GM21529 (cell line): ENCODE measurements around the gene GPC5.

Experiments
- ATAC-seq: cut with Tn5 transposase; IDR thresholded peaks from one replicate; pipeline ENCODE4 v1.9.1; 2021; ENCODE audit not compliant: unreplicated experiment

GPC5 gene

GRCh38 chr13:92589955-92590354 lies 1191.5 kb downstream of the GPC5 start:
- no peak for ATAC-seq

- no peak for ATAC-seq
These were observed 1192.1 kb downstream of the GPC5 start for GRCh38 chr13:92590503-92590908.

- ATAC-seq: no peak
These were observed 1192.7 kb downstream of the GPC5 start for GRCh38 chr13:92591117-92591516.

GRCh38 chr13:92592757-92593156 lies 1194.3 kb downstream of the GPC5 start:
- ATAC-seq: no peak

GRCh38 chr13:92602560-92602959 lies 1204.1 kb downstream of the GPC5 start:
- ATAC-seq: no peak

DNA sequence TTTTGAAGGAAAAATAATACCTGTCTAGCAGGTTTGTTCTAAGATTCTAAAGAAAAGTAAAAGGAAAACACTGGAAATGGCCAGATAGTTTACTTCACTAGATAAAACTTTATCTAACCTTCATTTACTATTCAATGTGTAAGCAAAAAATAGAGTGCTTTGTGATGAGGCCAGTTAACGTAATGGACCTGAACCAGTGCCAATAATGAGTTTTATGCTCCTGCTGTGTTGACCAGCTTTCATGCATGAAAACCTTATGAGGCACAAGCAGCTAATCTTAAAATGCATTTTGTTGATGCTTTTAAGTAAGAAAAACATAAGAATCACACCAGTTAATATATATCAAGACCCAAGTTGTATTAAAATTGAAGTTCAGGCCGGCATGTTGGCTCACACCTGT lies 1211.0 kb downstream of the GPC5 start:
- no peak for ATAC-seq

DNA sequence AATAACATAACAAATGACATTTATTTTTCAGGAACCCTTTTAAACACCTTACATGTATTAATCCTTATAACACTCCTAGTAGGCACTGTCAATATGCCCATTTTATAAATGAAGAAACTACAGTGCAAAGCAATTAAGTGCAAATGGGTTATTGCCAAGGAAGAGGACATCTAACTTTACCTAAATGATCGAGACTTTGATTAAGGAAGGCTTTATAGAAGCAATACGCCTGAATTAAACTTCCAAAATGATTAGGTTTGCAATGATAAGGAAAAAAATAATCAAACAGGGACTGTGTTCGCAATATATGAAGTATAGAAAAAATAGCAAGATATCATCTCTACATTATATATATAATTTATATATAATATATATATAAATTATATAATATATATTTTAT lies 1214.5 kb downstream of the GPC5 start:
- no peak for ATAC-seq

DNA sequence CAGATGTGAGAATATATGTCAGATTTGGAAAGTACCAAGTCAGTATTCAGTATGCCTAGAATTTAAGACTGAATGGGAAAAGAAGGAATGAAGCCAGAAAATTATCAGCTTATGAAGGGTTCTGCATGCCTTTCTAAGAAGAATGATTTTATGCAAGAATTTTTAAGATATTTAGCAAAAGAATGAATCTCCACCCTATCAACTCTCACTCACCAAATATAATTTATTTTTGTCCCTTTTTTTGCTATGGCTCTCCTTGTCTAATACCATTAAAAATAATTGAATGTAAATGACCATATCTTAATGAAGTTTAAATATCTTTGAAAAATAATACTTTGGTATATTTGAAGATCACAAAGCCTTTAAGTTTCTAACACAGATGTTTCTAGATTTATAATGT lies 1215.5 kb downstream of the GPC5 start:
- no peak for ATAC-seq

DNA sequence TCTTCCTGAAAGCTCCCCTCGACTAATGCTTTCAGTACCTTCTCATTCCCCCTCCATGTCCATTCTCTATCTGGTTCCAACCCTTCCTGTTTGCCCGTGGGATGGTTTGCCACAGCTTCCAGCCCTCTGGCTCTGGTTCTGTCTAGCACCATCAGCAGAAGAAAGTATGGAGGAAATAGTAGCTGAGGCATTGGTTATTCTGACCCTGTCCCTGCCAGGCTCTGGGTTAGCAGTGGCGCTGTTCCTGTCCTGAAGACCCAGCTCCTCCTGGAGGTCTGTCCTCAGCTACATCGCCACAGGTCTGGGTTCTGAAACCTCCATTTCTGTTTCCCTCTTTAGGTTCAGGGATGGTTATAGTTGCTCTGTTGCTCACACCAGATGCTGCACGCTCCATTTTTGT lies 1223.6 kb downstream of the GPC5 start:
- no peak for ATAC-seq

GRCh38 chr13:92622905-92623304 lies 1224.5 kb downstream of the GPC5 start:
- ATAC-seq: no peak

DNA sequence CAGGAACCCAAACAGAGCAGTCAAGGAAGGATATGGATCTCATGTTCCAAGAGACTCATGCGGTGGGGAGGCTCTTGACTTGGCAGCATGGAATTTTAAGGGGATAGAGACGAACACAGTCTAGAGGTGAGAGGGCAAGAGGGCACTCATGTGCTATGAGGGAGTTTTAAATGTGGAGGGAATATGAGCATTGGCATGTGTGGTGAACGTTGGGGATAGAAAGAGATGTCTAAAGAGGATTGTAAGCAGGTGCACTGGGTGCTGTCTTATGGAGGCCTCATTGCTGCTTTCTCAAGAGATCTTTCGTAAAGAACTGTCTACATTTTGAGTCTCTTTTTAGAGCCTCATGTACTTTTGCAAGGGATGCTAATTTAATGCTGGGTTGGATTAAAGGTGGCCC lies 1227.9 kb downstream of the GPC5 start:
- ATAC-seq: no peak

DNA sequence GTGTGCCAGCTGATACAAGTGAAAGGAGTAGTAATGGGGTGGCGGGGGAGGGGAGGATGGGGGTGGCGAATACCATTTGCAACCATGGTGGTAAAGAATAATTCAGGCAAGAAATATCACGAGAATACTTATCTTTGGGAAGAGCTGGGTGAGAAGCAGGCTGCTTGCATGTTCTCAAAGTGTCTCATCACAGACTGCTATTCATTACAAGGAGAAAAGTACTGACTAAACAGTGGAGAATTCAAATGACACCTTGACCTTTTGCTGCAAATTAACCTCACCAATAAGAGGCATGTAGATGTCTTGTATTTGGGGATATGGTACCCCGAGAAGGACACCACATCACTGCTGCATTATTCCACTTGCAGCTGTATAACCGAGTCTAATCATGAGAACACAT lies 1242.5 kb downstream of the GPC5 start:
- ATAC-seq: no peak

DNA sequence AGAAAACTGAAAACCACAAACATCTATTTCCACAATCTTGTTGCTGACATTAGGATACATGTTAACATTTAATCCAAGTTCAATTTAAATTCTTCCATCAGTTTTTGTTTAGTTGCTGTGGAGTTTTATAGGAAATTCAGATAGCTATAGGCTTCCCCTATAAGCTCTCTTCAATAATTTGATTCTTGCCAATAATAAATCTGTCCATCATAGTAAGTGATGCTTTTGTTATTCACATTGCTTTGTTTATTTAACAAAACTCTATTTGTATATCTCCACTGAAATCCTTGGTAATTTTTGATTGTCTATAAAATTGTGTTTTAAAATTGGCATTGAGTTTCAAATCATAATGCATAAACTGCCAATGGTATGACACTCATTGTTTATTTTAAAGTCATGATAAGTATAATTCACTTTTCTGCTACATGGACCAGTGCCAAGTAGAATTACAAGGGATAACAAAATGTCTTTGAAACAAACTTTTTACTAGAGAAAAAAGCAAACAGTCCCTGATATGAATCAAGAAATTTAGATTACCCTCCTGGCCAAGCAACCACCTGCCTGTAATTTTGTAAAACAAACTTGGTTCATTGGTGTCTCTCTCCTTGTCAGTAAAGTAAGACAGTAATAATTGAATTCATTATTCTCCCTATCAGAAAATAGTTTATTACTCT lies 1250.9 kb downstream of the GPC5 start:
- ATAC-seq: no peak

DNA sequence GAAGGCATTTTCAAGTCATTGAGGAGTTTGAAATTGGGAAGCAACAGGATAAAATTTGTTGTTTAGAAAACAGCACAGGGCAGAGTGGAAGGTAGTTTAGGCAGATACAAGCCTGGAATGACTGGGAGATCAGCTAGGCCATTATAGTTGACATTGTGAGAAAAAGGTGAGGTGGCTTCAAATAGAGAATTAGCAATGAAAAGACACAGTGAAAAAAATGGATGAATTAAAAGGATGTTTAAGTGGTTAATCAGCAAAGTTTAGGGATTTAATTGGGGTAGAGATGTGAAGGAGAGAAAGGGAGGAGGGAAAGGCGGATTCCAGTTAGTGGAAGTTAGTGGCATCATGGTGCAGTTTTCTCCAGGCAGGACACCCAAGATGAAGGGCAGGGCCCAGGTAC lies 1257.7 kb downstream of the GPC5 start:
- ATAC-seq: no peak

- ATAC-seq: no peak
These were observed 1258.2 kb downstream of the GPC5 start for GRCh38 chr13:92656648-92657047.

DNA sequence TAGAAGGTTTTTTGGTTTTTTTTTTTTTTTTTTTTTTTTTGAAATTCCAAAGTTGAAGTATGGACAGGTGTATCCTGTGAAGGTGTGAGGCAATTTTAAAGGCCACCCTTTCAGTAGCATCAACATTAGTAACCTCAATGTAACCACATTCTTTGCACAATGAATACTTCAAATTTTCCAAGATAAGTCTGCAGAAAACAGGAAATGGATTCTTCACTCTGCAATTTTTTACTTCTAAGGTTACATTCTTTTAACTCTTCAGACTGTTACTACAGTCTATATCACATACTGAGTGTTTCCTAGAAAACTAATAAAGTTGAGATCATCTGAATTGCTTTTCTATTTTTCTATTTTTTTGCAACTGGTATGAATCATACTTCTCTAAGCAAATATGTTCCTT lies 1259.1 kb downstream of the GPC5 start:
- ATAC-seq: no peak

- no peak for ATAC-seq
These were observed 1259.9 kb downstream of the GPC5 start for GRCh38 chr13:92658293-92658692.

DNA sequence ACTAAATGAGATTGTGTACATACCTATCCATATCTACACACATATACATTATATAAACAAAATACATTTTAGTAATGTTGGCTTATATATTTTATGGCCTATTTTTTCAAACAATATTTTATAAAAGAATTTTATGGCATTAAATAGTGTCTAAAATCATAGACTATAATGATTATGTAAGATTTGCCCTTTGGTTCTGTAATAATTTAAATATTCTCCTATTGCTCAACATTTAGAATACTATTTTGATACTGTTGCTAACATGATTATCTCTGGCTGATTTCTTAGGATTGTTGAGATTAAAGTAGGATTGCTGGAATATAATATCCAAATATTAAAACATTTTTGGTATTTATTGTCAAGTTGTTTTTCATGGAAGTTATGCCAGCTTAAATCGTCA lies 1263.0 kb downstream of the GPC5 start:
- ATAC-seq: no peak

DNA sequence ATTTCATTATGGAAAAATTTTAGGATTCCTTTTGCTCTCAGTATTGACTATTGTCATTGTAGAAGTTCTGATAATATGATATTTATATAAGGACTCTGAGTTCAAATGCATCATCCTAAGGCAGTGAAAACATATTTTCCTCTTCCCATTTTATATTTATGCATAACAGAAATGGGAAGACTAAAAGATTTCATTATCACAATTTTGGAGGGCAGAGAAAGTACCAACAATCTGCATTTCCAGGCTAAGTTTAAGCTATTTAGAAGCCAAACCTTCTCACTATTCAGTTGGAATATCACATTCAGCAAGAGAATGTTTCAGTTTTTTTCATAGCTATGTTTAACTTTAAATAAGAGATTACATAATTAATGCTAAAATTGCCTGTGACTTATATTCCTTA lies 1269.7 kb downstream of the GPC5 start:
- ATAC-seq: no peak

DNA sequence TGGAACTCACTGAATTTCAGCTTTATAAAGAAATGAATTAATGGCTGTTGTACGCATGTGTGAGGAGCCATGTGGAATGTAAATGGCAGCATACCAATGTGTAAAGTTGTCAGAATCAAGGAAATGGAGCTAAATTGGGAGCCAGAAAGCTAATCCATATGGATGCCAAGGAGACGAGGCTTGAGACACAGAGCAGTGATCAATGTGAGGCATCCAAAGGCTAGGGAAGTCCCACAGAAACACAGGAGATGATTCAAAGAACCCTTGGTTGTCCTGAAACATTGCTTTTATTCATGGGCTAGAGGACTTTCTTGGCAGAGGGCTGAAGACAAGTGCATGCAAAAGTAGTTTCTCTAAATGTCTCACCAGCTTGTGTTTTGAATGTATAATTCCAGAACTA lies 1271.7 kb downstream of the GPC5 start:
- ATAC-seq: no peak

GRCh38 chr13:92671821-92672220 lies 1273.4 kb downstream of the GPC5 start:
- ATAC-seq: no peak

- no peak for ATAC-seq
These were observed 1277.8 kb downstream of the GPC5 start for GRCh38 chr13:92676246-92676645.

DNA sequence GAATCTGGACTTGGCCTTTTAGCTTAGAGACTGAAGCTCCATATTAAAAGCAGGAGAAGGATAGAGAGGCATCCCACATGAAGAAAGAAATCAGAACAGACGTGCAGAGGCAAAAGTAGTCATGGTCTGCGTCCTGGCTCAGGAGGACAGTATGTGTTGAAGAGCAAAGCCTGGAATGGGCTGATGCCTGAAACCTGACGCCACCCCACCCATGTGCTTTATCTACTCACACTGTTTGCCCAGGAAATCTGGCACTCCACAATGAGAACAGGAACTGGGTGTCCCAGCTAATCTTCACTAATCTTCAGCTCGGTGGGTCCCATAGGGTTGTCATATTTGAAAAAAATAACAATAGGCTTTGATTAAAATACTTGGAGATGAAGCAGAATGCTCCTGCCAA lies 1279.2 kb downstream of the GPC5 start:
- no peak for ATAC-seq

DNA sequence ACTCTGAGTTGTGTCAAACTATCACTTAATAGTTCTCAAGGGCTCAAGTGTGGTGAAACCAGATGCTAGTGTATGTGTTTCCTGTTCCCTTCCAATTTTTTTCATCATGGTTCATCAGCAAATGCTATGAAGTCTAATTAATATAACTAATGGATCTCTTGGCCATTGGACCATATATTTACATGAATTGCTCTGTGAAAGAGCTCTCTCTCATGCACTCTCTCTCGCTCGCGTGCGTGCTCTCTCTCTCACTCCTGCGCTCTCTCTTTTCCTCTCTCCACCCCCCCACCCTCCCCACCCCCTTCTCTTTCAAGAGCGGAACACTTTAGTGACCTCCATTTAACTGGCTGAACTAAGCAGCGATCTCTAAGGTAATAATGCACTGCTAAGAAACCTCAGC lies 1281.2 kb downstream of the GPC5 start:
- ATAC-seq: no peak
